NCI-H1417 (cell line): ENCODE results near the gene AQP2.

ENCODE experiments used
- DNase-seq, 3 experiments: peaks; one replicate each; lab custom pipeline; 2025; lab: John Stamatoyannopoulos, UW

The AQP2 gene

GRCh38 chr12:49920241-49920914, 30.2 kb upstream of the AQP2 start:
- no peak for DNase-seq

- no peak for DNase-seq
Observed at GRCh38 chr12:49920915-49921286, 29.6 kb upstream of the AQP2 start.

GRCh38 chr12:49921299-49921698, 29.2 kb upstream of the AQP2 start:
- no peak for DNase-seq

- DNase-seq, result no peak
Observed at GRCh38 chr12:49921936-49922335, 28.6 kb upstream of the AQP2 start.

- DNase-seq, result no peak
Observed at GRCh38 chr12:49922349-49923034, 28.0 kb upstream of the AQP2 start.

- no peak for DNase-seq
Observed at GRCh38 chr12:49923035-49923644, 27.4 kb upstream of the AQP2 start.

- DNase-seq, result peak in 1 of 3 experiments; percentile 15
Observed at GRCh38 chr12:49923880-49924556, 26.5 kb upstream of the AQP2 start.

- DNase-seq, result no peak
Observed at GRCh38 chr12:49924628-49925246, 25.8 kb upstream of the AQP2 start.

GRCh38 chr12:49925433-49926204, 24.9 kb upstream of the AQP2 start:
- DNase-seq, result no peak

- no peak for DNase-seq
Observed at GRCh38 chr12:49928471-49928870, 22.1 kb upstream of the AQP2 start.

GRCh38 chr12:49929581-49929980, 21.0 kb upstream of the AQP2 start:
- DNase-seq, result no peak

GRCh38 chr12:49930515-49931288, 19.8 kb upstream of the AQP2 start:
- no peak for DNase-seq

GRCh38 chr12:49932023-49932422, 18.5 kb upstream of the AQP2 start:
- no peak for DNase-seq

GRCh38 chr12:49932533-49933130, 17.9 kb upstream of the AQP2 start:
- DNase-seq, result no peak

- DNase-seq, result no peak
Observed at GRCh38 chr12:49933796-49934195, 16.7 kb upstream of the AQP2 start.

GRCh38 chr12:49934505-49934904, 16.0 kb upstream of the AQP2 start:
- DNase-seq, result no peak

GRCh38 chr12:49936925-49937324, 13.6 kb upstream of the AQP2 start:
- DNase-seq, result no peak

GRCh38 chr12:49937639-49938300, 12.8 kb upstream of the AQP2 start:
- DNase-seq, result no peak

- DNase-seq, result no peak
Observed at GRCh38 chr12:49939307-49939706, 11.2 kb upstream of the AQP2 start.

GRCh38 chr12:49939707-49940106, 10.8 kb upstream of the AQP2 start:
- no peak for DNase-seq
